HTR-8/SVneo (cell line): ENCODE measurements around the gene FTL.

Experiments used
- DNase-seq: peaks from one replicate; pipeline ENCODE4 v3.0.0; 2011; ENCODE audit warnings: low spot score, mixed read lengths; ENCODE audit not compliant: insufficient read length
- FAIRE-seq: peaks from 2 replicates; lab custom pipeline; 2011; peaks lifted over from hg19 to GRCh38; lab: Jason Lieb, UNC

FTL gene

GRCh38 chr19:48964205-48965039 is 687 bp upstream of the FTL start:
- FAIRE-seq (no peak), DNase-seq (no peak)

DNA sequence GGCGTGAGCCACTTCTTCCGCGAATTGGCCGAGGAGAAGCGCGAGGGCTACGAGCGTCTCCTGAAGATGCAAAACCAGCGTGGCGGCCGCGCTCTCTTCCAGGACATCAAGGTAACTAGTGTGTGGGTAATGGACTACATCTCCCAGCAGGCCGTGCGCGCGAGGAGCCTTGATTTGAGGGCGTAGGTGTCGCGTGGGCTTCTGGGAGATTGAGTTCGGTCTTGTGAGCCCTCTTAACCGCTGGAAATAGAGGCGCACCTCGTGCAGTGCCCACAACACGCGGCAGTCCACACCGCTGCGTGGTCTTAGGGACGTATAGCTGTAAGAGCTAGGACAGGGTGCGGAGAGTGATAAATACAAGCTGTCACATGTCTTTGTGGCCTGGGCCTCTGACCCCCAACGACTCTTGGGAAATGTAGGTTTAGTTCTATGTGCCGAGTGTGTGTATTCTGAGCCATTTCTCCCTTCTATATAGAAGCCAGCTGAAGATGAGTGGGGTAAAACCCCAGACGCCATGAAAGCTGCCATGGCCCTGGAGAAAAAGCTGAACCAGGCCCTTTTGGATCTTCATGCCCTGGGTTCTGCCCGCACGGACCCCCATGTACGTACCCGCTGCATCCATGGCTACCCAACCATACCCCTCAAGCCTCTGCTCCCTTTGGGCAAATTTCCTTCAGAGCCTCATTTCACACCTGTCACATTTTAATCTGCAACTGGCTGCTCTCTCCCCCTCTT is 864 bp downstream of the FTL start:
- DNase-seq (no peak), FAIRE-seq (peak; percentile 76)

DNA sequence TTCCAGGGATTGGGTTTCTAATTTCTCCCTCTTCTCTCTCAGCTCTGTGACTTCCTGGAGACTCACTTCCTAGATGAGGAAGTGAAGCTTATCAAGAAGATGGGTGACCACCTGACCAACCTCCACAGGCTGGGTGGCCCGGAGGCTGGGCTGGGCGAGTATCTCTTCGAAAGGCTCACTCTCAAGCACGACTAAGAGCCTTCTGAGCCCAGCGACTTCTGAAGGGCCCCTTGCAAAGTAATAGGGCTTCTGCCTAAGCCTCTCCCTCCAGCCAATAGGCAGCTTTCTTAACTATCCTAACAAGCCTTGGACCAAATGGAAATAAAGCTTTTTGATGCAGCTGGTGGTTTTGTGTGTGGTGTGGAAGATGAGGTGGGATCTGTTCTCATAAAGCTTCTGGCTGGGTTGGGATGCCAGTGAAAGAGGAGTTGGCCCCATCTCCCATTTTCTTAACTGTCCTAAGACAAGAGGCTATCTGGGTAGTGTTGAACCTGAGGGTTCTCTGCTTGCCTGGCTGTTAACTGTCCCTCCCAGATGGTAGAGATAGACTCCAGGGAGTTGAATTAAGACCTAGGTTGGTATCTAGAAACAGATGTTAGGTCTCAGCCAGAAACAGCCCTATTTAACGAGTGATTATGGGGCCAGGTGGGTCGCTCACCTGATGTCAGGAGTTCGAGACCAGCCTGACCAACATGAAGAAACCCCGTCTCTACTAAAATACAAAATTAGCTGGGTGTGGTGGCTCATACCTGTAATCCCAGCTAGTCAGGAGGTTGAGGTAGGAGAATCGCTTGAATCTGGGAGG is 1.6 kb downstream of the FTL start:
- FAIRE-seq, result no peak
- no peak for DNase-seq

- no peak for DNase-seq
- no peak for FAIRE-seq
Observed at GRCh38 chr19:48967346-48968178, 2.5 kb downstream of the FTL start.

- FAIRE-seq, result no peak
- DNase-seq, result no peak
Observed at GRCh38 chr19:48968179-48968661, 3.1 kb downstream of the FTL start.

GRCh38 chr19:48968813-48969218 is 3.7 kb downstream of the FTL start:
- no peak for FAIRE-seq
- DNase-seq, result no peak

GRCh38 chr19:48969276-48970138 is 4.4 kb downstream of the FTL start:
- no peak for FAIRE-seq
- DNase-seq, result no peak

- no peak for FAIRE-seq
- no peak for DNase-seq
Observed at GRCh38 chr19:48970139-48970766, 5.1 kb downstream of the FTL start.

GRCh38 chr19:48970923-48971395 is 5.8 kb downstream of the FTL start:
- FAIRE-seq, result no peak

DNA sequence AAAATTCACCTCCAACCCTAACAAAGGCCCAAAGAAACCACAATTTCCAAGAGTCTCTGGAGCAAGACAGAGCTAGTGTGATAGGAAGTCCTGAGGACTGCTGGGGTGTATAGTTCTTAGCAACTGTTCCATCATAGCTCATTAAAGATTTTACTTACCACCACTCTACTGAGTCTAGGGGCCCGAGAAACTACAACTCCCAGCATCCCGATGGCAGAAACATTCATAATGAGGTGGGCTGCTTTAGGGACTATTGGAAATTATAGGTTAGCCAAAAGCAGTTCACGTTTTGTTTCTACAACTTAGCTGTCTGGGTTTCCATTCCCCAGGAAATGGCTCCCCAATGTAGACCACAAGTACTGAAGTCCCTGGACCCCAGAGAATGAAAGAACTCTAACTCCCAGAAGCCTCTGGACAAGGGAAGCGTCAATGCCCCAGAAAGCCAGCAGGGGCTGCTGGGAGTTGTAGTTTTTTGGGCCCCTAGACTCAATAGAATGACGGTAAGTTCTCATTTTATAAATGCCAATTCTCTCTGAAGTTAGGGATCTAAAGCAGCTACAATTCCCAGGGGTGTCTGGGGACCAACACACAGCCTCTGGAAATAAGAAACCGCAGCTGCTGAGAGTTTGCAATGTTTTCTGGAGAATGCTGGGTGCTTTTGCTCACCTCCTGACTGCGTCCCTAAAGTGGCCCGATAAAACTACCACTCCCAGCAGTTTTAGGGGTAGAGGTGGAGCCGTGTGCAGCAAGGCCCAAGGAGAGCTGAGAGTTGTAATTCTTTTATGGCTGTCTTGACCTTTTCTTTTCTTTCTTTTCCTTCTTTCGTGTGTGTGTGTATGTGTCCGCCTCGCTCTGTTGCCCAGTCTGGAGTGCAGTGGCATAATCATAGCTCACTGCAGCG is 11.1 kb downstream of the FTL start:
- FAIRE-seq (no peak), DNase-seq (no peak)

More at GRCh38 chr19:48970923-48971395, 5.8 kb downstream of the FTL start:
- DNase-seq, result peak; percentile 72

DNA sequence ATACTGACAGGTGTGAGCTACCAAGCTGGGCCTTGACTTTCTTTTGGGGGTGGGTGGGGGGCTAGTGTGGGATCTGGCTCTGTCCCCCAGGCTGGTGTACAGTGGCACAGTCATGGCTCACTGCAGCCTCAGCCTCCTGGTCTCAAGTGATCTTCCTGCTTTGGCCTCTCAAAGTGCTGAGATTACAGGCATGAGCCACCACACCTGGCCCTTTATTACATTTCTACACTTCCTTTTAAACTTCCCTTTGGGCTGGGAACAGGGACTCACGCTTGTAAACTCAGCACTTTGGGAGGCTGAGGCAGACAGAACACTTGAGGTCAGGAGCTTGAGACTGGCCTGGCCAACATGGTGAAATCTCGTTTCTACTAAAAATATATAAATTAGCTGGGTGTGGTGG is 12.0 kb downstream of the FTL start:
- DNase-seq, result no peak
- FAIRE-seq, result no peak

- FAIRE-seq, result no peak
- no peak for DNase-seq
Observed at GRCh38 chr19:48982280-48982679, 17.2 kb downstream of the FTL start.

GRCh38 chr19:48985711-48986110 is 20.6 kb downstream of the FTL start:
- FAIRE-seq (peak; percentile 28), DNase-seq (no peak)

GRCh38 chr19:48986211-48986610 is 21.1 kb downstream of the FTL start:
- DNase-seq, result no peak
- no peak for FAIRE-seq

DNA sequence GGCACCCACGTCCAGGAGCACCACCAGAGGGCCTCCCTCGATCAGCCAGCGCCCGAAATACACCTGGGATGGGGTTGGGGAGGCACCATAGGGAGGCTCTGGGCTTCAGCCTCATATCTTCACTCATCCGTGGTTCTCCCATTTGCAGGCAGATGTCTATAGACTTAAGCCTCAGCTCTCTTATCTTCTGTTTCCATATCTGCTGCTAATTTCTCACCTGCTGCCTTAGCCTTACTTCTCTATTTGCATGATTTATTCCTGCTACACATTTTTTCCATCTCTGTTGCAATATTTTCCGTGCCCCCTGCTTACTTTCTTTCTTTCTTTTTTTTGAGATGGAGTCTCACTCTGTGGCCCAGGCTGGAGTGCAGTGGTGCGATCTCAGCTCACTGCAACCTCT is 22.2 kb downstream of the FTL start:
- FAIRE-seq (no peak), DNase-seq (no peak)

DNA sequence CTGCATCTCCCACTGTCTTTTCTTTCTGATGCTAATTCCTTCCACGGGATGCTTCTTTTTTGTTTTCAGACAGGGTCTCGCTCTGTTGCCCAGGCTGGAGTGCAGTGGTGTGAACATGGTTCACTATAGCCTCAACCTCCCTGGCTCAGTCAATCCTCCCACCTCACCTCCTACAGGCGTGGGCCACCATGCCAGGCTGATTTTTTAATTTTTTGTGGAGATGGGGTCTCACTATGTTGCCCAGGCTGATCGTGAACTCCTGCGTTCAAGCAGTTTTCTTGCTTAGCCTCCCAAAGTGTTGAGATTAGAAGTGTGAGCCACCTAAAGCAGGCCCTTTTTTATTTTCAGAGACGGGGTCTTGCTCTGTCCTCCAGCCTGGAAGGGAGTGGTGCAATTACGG is 23.2 kb downstream of the FTL start:
- FAIRE-seq (no peak), DNase-seq (no peak)

- DNase-seq (no peak), FAIRE-seq (no peak)
Observed at GRCh38 chr19:48988860-48989259, 23.8 kb downstream of the FTL start.
